DND-41 (cell line): ENCODE measurements around the gene FN3K.

Experiments used
- ATAC-seq: fragments of 200-7000 bp; cut with Tn5 transposase; 3 replicates; pipeline ENCODE4 v1.9.1; 2021; ENCODE audit warnings: low read depth; ENCODE audit not compliant: insufficient read depth
- DNase-seq: peaks from one replicate; pipeline ENCODE4 v3.0.0-alpha.2; 2020
- H2AFZ ChIP-seq: 2 replicates; pipeline ENCODE4 v1.6.0; 2012; ENCODE audit warnings: low read depth, low read length
- H3K27ac ChIP-seq: 2 replicates; pipeline ENCODE4 v1.5.1; 2012; ENCODE audit warnings: low read length, inconsistent platforms
- H3K27me3 ChIP-seq: fragments of 200-600 bp; sonication (generic); 2 replicates; pipeline ENCODE4 v1.6.0; 2012; ENCODE audit warnings: low read length, mild to moderate bottlenecking, inconsistent platforms; ENCODE audit not compliant: insufficient read depth, poor library complexity
- H3K36me3 ChIP-seq: 2 replicates; pipeline ENCODE4 v1.5.1; 2012; ENCODE audit warnings: low read length, inconsistent platforms; ENCODE audit not compliant: insufficient read depth
- H3K4me1 ChIP-seq: 2 replicates; pipeline ENCODE4 v1.5.1; 2012; ENCODE audit warnings: mild to moderate bottlenecking, low read length; ENCODE audit not compliant: insufficient read depth
- H3K4me2 ChIP-seq: 2 replicates; pipeline ENCODE4 v1.6.0; 2012; ENCODE audit warnings: mild to moderate bottlenecking, moderate library complexity, low read length, inconsistent platforms; ENCODE audit not compliant: insufficient read depth
- H3K4me3 ChIP-seq, 2 experiments: fragments of 200-600 bp in 1 of 2; shearing (Covaris generic) in 1 of 2; 2 replicates each; pipeline ENCODE4 v1.5.1; 2012 to 2016; ENCODE audit warnings: inconsistent platforms in 2 of 2, low read length in 2 of 2, mild to moderate bottlenecking in 2 of 2, low read depth in 1 of 2, moderate library complexity in 1 of 2
- H3K79me2 ChIP-seq: 2 replicates; pipeline ENCODE4 v1.6.0; 2012; ENCODE audit warnings: low read length, inconsistent platforms; ENCODE audit not compliant: insufficient read depth
- H3K9ac ChIP-seq: 2 replicates; pipeline ENCODE4 v1.6.0; 2012; ENCODE audit warnings: low read depth, mild to moderate bottlenecking, inconsistent platforms, low read length, moderate library complexity
- H3K9me3 ChIP-seq: 2 replicates; pipeline ENCODE4 v1.5.1; 2012; ENCODE audit warnings: low read length, moderate library complexity, mild to moderate bottlenecking, inconsistent platforms; ENCODE audit not compliant: insufficient read depth, severe bottlenecking
- H4K20me1 ChIP-seq: 2 replicates; pipeline ENCODE4 v1.6.0; 2012; ENCODE audit warnings: low read length; ENCODE audit not compliant: insufficient read depth
- EZH2 ChIP-seq: IDR thresholded peaks from 3 replicates; pipeline ENCODE4 v1.6.1; 2012; ENCODE audit warnings: borderline replicate concordance, low read depth, mild to moderate bottlenecking, moderate library complexity, low read length, inconsistent platforms; ENCODE audit not compliant: severe bottlenecking
- TF ChIP-seq, protein P1 (sequence below): IDR thresholded peaks from 2 replicates; pipeline ENCODE4 v1.5.1; 2012; ENCODE audit warnings: borderline replicate concordance, low read length, moderate library complexity, mild to moderate bottlenecking; ENCODE audit not compliant: poor library complexity, severe bottlenecking; ENCODE audit errors: extremely low read depth

FN3K gene

DNA sequence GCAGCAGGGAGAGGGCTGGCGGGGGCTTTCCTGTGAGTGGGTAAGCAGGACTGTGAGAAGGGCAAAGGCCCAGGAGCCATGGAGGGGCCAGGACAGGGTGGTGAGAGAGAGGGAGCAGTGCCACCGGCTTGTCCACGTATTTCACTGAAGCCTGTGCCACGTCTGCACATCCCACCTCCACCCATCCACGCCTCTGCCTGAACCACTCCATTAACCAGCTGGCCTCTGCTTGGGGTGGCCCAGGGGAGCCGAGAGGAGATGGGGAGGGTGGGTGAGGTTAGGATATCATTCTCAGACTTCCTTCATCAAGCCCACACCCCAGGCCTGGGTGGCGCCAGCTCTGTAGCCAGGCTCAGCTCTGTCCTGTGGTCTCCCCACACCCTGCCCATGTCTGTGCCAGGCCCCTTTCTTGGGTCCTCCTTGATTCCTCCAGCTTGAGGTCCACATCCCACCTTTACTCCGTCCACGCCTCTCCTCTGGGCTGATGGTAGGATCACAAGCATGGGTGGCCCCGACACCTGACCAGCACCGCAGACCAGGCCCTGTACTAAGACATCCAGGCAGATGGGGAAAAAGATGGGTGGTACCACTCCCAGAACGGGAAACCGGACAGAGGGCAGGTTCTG is 3.2 kb upstream of the FN3K start:
- Histone ChIP-seq H3K27ac (no peak overlapping the region), H3K4me3 (no peak overlapping the region), H3K4me2 (no peak overlapping the region), H3K79me2 (no peaks in the 10 kb centered on the region), H2AFZ (no peak overlapping the region), H3K9ac (no peak overlapping the region), H3K9me3 (peaks cover 18% of the 10 kb centered on the region), H3K27me3 (no peaks in the 10 kb centered on the region), H3K4me1 (no peaks in the 10 kb centered on the region), H3K36me3 (peaks cover 51% of the 10 kb centered on the region), H4K20me1 (no peaks in the 10 kb centered on the region)
- no peak for TF ChIP-seq EZH2
- TF ChIP-seq, protein P1, sequence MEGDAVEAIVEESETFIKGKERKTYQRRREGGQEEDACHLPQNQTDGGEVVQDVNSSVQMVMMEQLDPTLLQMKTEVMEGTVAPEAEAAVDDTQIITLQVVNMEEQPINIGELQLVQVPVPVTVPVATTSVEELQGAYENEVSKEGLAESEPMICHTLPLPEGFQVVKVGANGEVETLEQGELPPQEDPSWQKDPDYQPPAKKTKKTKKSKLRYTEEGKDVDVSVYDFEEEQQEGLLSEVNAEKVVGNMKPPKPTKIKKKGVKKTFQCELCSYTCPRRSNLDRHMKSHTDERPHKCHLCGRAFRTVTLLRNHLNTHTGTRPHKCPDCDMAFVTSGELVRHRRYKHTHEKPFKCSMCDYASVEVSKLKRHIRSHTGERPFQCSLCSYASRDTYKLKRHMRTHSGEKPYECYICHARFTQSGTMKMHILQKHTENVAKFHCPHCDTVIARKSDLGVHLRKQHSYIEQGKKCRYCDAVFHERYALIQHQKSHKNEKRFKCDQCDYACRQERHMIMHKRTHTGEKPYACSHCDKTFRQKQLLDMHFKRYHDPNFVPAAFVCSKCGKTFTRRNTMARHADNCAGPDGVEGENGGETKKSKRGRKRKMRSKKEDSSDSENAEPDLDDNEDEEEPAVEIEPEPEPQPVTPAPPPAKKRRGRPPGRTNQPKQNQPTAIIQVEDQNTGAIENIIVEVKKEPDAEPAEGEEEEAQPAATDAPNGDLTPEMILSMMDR = no peak
- no peak for ATAC-seq
- no peak for DNase-seq

DNA sequence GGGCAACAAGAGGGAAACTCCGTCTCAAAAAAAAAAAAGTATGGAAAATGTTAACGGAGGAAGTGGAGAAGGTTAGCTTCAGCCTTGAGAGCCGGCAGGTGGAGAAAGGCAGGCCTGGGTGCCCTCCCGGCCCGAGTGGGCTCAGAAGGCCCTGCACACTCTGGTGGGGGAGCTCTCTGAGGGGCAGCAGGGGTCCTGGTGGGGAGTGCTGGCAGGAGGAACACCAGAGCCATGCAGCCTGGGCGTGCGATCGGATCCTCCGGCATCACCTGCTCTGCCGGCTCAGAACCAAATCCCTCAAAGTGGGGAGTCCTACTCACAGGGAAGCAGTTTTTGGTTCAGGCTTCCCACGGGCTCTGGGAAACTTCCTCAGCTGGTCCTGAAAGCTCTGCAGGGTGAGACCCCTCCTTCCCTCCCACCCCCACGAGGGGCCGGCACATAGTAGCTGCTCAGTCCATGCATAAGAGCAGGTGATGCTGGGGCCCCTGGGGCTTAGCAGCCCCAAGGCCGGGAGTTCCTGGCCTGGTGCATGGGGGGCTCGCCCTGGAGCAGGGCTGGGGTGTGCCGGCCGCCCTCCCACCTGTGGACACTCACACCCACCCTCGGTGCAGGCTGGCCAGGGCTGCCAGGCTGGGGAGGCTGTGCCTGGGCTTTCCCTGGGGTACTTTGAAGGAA is 1.2 kb downstream of the FN3K start:
- peaks cover 40% of the 10 kb centered on the region for H3K36me3 ChIP-seq
- no peak for TF ChIP-seq EZH2
- TF ChIP-seq, protein P1 = no peak
- H3K4me1 ChIP-seq = no peaks in the 10 kb centered on the region
- no peaks in the 10 kb centered on the region for H3K27me3 ChIP-seq
- no peak overlapping the region for H3K4me2 ChIP-seq
- H3K9me3 ChIP-seq = peaks cover 34% of the 10 kb centered on the region
- no peak overlapping the region for H3K27ac ChIP-seq
- no peak overlapping the region for H3K9ac ChIP-seq
- H2AFZ ChIP-seq = no peak overlapping the region
- DNase-seq (no peak), ATAC-seq (no peak)
- H3K79me2 ChIP-seq = no peaks in the 10 kb centered on the region
- H3K4me3 ChIP-seq = no peak overlapping the region
- H4K20me1 ChIP-seq = no peaks in the 10 kb centered on the region

DNA sequence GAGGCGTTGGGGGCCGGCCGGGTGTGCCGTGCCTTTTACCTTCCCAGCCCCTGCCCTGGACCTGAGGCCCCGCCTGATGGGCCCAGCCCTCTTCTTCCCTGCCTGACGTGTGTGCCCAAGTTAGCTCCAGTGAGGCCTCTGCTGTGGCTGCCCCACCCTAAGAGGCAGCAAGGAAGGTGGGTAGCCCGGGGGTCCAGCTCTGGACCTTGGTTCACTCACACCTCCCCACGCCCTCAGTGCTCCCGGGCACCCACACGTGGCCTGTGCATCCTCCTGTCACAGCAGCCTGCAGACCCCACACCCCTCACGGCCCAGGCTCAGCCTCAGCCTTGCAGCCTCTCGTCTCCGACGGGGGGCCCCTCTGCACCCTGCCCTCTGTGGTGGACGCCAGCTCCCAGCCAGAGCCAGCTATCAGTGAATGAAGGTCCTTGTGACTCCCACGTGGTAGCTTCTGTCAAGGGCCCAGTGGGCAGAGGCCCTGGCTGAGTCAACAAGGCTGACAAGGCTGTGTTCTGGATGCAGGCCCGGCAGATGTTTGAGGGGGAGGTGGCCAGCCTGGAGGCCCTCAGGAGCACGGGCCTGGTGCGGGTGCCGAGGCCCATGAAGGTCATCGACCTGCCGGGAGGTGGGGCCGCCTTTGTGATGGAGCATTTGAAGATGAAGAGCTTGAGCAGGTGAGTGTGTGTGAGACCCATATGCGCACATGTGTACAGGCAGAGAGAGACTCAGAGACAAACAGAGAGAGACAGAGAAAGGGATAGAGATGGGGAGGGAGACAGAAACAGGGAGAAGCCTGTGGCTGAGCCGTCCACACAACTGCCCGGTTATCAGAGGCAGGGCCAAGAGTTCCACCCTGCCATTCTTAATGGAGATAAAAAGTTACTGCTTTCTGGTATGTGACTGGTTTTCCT is 2.8 kb downstream of the FN3K start:
- Histone ChIP-seq H3K4me2 (no peak overlapping the region), H3K9me3 (peaks cover 20% of the 10 kb centered on the region), H2AFZ (no peak overlapping the region), H3K4me3 (no peak overlapping the region), H4K20me1 (no peaks in the 10 kb centered on the region), H3K27me3 (no peaks in the 10 kb centered on the region), H3K27ac (no peak overlapping the region), H3K79me2 (no peaks in the 10 kb centered on the region), H3K4me1 (no peaks in the 10 kb centered on the region), H3K9ac (no peak overlapping the region), H3K36me3 (peaks cover 29% of the 10 kb centered on the region)
- no peak for ATAC-seq
- DNase-seq = no peak
- TF ChIP-seq, protein P1 = no peak
- TF ChIP-seq EZH2 = no peak
